Suppressor macrophage (primary cell): ENCODE results near the gene CENPW.

Experiments used
- DNase-seq, 4 experiments: peaks; one replicate each; pipeline ENCODE4 v3.0.0-alpha.2; 2020 to 2022

The CENPW gene

GRCh38 chr6:126374372-126374771 lies 34.5 kb downstream of the CENPW start:
- DNase-seq: no peak

- DNase-seq: no peak
These were observed 36.8 kb downstream of the CENPW start for GRCh38 chr6:126376682-126377081.

- DNase-seq: no peak
These were observed 37.8 kb downstream of the CENPW start for GRCh38 chr6:126377594-126378153.

GRCh38 chr6:126380072-126380583 lies 40.2 kb downstream of the CENPW start:
- no peak for DNase-seq

GRCh38 chr6:126381498-126381897 lies 41.6 kb downstream of the CENPW start:
- no peak for DNase-seq

GRCh38 chr6:126383203-126383602 lies 43.3 kb downstream of the CENPW start:
- no peak for DNase-seq

GRCh38 chr6:126385536-126385935 lies 45.6 kb downstream of the CENPW start:
- no peak for DNase-seq

- no peak for DNase-seq
These were observed 48.2 kb downstream of the CENPW start for GRCh38 chr6:126388104-126388598.

GRCh38 chr6:126396131-126396530 lies 56.2 kb downstream of the CENPW start:
- DNase-seq: no peak
